GM19023 (cell line): ENCODE data around the gene ARHGEF9.

Source experiments
- ATAC-seq: cut with Tn5 transposase; IDR thresholded peaks from one replicate; pipeline ENCODE4 v1.9.1; 2021; ENCODE audit warnings: mild to moderate bottlenecking, moderate library complexity; ENCODE audit not compliant: unreplicated experiment

The ARHGEF9 gene

GRCh38 chrX:63747331-63747730, 37.7 kb downstream of the ARHGEF9 start:
- no peak for ATAC-seq

GRCh38 chrX:63746715-63747114, 38.3 kb downstream of the ARHGEF9 start:
- ATAC-seq = no peak

DNA sequence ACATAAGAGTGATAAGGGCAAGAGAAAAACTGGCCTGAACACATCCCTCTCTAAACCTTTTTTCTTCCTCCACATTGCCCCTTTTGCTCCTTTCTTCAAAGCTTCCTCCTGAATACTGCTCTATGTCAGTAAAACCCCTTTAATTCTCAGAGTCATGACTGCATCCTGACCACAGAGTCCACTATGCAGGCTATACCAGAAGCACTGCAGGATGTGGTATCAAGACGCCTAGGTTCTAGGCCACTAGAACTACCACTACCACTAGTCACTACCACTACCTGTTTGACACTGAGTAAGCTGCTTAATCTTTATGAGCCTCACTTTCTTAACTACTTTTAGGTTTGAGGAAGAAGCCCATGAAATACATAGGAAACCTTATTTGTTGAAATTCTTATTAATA, 38.7 kb downstream of the ARHGEF9 start:
- ATAC-seq = peak; percentile 73

DNA sequence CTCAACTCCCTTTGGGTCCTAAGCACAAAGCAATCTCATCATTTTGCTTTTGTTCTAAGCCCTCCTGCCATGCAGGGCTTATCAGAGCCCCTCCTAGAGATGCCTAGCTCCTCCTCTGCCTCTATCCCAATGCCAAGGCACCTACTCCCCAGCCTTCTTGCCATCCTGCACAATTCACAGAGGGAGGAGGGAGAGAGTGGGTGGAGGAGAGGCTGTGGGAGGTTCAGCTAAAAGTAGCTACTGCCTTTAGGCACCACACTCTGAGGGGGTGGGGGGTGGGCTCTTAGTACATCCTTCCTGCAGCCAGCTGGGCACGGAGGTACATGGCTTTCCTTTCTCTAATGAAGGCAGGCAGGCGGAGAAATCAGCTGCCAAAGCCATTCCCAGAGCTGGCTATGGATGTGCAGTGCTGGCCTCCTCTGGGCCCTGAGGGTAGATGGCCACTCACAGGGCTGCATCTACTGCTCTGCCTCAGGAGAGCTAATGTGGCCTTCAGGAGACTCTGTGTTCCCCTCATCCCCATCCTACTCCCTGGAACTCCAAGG, 40.1 kb downstream of the ARHGEF9 start:
- no peak for ATAC-seq

- no peak for ATAC-seq
Measured at GRCh38 chrX:63743596-63743995, 41.4 kb downstream of the ARHGEF9 start.

GRCh38 chrX:63740382-63740781, 44.6 kb downstream of the ARHGEF9 start:
- ATAC-seq = peak; percentile 71

- ATAC-seq = no peak
Measured at GRCh38 chrX:63739885-63740284, 45.1 kb downstream of the ARHGEF9 start.

GRCh38 chrX:63738696-63739095, 46.3 kb downstream of the ARHGEF9 start:
- ATAC-seq = no peak

DNA sequence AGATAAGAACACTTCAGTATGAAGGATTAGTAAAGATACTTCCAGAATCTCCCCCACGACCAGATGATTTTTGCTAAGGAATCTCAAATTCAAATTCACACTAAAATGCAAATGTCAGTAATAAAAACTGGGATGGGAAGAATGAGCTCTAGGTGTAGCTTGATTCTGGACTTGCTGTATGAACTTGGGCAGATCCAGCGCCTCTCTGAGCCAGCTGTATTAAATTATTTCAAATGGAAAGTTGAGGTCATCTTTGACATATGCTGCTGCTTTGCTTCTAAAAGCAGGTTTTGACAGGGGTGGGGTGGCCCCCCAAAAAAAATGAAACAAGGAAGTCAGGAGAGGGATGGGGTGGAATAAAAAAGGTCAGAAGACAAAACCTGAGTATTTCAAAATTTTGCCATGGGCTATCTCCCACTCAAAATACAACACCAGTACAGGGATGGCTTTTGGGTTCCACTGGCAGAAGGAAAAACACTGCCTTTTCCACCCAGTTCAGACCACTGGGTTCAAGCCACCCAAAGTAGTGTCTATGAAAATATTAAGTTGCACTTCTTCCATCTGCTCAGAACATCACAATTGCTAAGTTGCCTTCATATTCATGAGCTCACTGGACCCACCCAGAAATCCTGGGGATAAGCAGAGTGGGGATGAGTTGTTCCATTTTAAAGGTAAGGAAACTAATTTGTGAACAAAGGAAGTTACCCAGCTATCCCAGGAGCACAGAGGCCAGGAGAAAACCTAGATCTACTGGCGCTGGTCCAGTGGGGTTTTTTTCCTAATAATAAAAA, 47.7 kb downstream of the ARHGEF9 start:
- no peak for ATAC-seq

DNA sequence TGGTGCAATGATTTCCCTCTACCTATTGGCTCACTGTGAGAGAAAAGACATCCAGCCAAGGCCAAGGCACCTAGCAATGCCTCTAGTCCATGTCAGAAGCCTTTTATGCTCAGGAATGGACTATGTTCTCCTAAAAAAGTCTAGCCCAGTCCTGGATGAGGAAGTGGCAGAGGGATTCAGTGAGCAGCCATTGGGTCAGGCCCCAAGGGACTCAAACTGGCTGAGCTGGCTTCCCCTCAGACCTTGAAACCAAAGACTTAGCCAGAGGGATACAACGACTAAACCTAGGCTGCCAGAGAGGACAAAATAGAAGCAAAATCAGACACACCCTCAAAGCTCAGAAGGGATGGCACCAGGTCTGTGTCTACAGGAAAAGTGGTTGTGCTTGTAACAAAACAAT, 49.1 kb downstream of the ARHGEF9 start:
- ATAC-seq = no peak

- ATAC-seq = no peak
Measured at GRCh38 chrX:63720293-63720692, 64.7 kb downstream of the ARHGEF9 start.

- no peak for ATAC-seq
Measured at GRCh38 chrX:63719633-63720032, 65.4 kb downstream of the ARHGEF9 start.

- ATAC-seq = peak; percentile 55
Measured at GRCh38 chrX:63718010-63718694, 66.9 kb downstream of the ARHGEF9 start.

DNA sequence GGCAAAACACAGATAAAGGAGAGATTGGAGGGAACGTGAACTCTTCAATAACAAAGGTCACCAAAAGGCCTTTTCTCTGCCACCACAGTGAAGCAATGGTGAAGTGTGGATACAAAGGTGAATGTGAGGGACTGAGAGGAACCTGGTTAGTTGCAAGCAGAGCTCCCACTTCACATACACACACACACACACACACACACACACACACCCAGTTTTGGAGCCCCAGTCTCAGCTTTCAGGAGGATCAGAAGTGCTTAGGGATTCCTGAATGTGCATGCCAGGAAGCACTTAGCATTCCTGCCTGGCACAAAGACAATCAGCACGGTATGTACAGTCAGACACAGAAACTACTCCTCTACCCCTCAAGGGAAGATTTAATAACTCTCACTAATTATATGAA, 71.5 kb downstream of the ARHGEF9 start:
- no peak for ATAC-seq

DNA sequence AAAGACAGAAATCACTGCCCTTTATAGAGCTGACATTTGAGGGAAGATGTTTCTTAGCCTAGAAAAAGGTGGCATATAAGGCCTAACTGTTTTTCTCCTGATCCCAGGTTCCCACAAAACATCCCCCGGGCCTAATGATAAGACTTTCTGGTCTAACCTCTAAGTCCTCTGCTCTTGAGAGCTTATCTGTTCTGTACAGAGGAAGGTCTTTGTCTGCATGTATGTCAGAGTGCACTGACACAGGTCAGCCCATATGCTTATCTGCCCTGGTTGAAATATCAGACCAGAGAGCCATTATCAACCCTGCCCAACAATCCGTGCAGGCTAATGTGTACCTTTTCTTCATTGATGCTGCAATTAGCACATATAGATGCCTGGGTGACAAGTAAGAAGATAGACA, 76.2 kb downstream of the ARHGEF9 start:
- no peak for ATAC-seq

DNA sequence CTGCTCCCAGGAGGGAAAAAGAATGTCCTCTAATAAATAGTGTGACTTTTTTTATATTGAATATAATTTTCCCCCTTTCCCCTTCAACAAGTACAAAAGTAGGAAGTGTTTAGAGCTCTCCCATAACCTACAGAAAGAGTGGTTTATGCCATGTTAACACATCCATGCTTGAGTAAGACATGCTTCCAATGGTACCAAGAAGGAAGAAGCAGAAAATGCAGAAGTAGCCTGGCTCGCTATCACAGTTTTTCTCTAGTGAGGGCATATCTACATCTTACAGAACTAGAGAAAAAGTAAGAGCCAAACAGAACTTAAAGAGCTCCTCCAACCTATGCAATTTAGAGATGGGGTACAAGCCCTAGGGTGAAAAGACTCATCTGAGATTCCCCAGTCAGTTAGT, 82.5 kb downstream of the ARHGEF9 start:
- ATAC-seq = no peak

DNA sequence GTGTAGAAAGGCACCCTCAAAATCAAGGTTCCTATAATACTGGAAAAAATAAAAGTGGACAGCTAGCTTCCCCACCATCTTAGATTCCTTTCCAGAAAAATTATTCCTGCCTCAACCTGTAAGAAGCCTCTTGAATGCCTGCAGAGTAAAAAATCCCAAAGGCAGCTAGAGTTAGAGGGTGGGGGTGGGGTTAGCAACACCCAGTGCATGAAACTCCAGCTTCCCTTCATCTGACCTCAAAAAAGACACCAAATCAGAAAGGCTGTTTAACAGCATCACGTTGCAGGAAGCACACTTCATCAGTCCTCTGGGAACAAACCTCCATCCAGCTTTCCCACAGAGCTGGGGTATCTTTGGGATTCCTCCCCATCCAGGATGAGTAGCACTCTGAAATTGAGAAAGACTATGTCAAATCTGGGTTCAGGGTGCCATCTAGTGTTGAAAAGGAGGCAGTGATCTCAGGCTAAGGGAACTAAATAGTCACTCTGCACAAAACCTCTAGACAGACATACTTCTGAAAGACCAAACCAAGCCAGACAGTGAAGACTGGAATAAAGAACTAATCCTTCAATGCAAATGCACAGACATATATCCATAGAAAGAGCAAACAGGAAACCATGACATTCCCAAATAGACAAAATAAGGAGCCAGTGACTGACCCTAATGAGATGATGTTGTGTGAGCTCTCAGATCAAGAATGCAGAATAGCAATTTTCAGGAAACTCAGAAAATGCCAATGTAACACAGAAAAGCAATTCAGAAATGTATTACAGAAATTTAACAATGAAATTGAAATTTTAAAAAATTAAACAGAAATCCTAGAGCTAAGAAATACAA, 97.9 kb downstream of the ARHGEF9 start:
- ATAC-seq = no peak

GRCh38 chrX:63680423-63680822, 104.6 kb downstream of the ARHGEF9 start:
- ATAC-seq = no peak

- no peak for ATAC-seq
Measured at GRCh38 chrX:63679432-63679831, 105.6 kb downstream of the ARHGEF9 start.

GRCh38 chrX:63675716-63676115, 109.3 kb downstream of the ARHGEF9 start:
- no peak for ATAC-seq

DNA sequence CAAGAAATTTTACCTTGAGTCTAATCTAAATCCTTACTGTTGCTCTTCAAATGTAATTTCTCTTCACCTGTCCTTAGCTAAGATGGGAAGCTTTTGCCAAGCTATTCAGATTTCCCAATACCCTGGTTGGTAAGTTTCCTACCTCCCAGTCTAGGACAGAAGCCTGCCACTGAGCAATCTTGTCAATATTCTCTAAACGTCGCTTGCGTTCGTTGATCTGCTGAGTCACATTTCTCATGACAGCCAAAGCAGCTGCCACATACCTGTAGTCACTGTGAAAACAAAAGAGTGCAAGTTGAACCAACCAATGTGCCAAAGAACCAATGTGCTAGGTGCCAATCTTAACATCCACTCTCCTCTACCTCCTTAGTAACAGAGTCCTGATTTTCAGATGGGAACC, 111.1 kb downstream of the ARHGEF9 start:
- no peak for ATAC-seq
